HCT116 (cell line): Measurements from ENCODE around the gene PHYHIPL. TPM values are rescaled to one million over a fixed set of nuclear protein-coding genes. Genes with fewer than 3 reads are reported as not detected.

Experiments used
- ATAC-seq: fragments of 200-7000 bp; cut with Tn5 transposase; 2 replicates; pipeline ENCODE4 v1.9.1; 2020; ENCODE audit warnings: mild to moderate bottlenecking, moderate library complexity
- BruUV-seq: library from RNA; stranded (reverse); fragments of 400-500 nt; replicated peaks from 2 replicates; lab custom pipeline; 2021; lab: Mats Ljungman, UMichigan
- CTCF ChIA-PET: fragments of 300-600 bp; sonication (Branson Sonifier 250); formaldehyde crosslinking; loops from one replicate; lab custom pipeline; 2021; ENCODE audit warnings: antibody characterized with exemption; lab: Charles Lee
- POLR2A ChIA-PET: fragments of 300-600, 350-600 bp; sonication (Branson Sonifier 250); formaldehyde crosslinking; loops from one replicate; lab custom pipeline; 2021; ENCODE audit warnings: antibody characterized with exemption; lab: Charles Lee
- RAD21 ChIA-PET, 2 experiments: fragments of 300-600 bp; sonication (Branson Sonifier 250); formaldehyde crosslinking; loops; one replicate each; lab custom pipeline; 2023; ENCODE audit warnings: low total read pairs in 2 of 2; ENCODE audit not compliant: uncharacterized antibody in 2 of 2, unreplicated experiment in 2 of 2, low non-redundant PET in 1 of 2; lab: Charles Lee
- DNase-seq: peaks from one replicate; pipeline ENCODE4 v3.0.0-alpha.2; 2010; ENCODE audit warnings: low read depth, low spot score
- H2AFZ ChIP-seq: fragments of 200-600 bp; shearing (Covaris generic), sonication (generic); 2 replicates; pipeline ENCODE4 v1.6.1; 2017; ENCODE audit warnings: low read depth, mixed run types, mixed read lengths, antibody characterized with exemption, low read length; ENCODE audit not compliant: poor library complexity, severe bottlenecking
- H3K27ac ChIP-seq: 2 replicates; pipeline ENCODE4 v1.5.1; 2012; ENCODE audit warnings: low read depth, low read length
- H3K27me3 ChIP-seq: fragments of 200-600 bp; sonication (generic); 2 replicates; pipeline ENCODE4 v1.6.1; 2016; ENCODE audit warnings: mixed run types, low read length, mixed read lengths; ENCODE audit not compliant: insufficient read depth
- H3K36me3 ChIP-seq, 2 experiments: fragments of 200-500 bp in 1 of 2; fragments of 200-600 bp in 1 of 2; sonication (Bioruptor generic) in 1 of 2; sonication (generic) in 1 of 2; 2 replicates each; pipeline versions ENCODE4 v1.5.1 to v1.6.1; 2014 to 2016; ENCODE audit warnings: low read length in 2 of 2, inconsistent platforms in 1 of 2, mixed read lengths in 1 of 2, mixed run types in 1 of 2; ENCODE audit not compliant: insufficient read depth in 2 of 2, control insufficient read depth in 1 of 2
- H3K4me1 ChIP-seq, 2 experiments: fragments of 200-600 bp in 1 of 2; sonication (generic) in 1 of 2; 2 replicates each; pipeline versions ENCODE4 v1.5.1 to v1.6.1; 2012 to 2017; ENCODE audit warnings: low read length in 2 of 2, inconsistent platforms in 1 of 2, mild to moderate bottlenecking in 1 of 2, mixed read lengths in 1 of 2, mixed run types in 1 of 2, moderate library complexity in 1 of 2; ENCODE audit not compliant: insufficient read depth in 2 of 2, control insufficient read depth in 1 of 2
- H3K4me2 ChIP-seq: fragments of 200-600 bp; sonication (generic); 2 replicates; pipeline ENCODE4 v1.6.1; 2017; ENCODE audit warnings: mixed run types, low read length, mixed read lengths
- H3K4me3 ChIP-seq, 2 experiments: fragments of 200-600 bp in 1 of 2; sonication (generic) in 1 of 2; replicated peaks in 1 of 2; 2 replicates each; pipeline ENCODE4 v1.5.1; 2011 to 2016; ENCODE audit warnings: low read length in 2 of 2, control low read depth in 1 of 2, low read depth in 1 of 2, mild to moderate bottlenecking in 1 of 2, mixed read lengths in 1 of 2, mixed run types in 1 of 2
- H3K79me2 ChIP-seq: fragments of 200-600 bp; sonication (generic); 2 replicates; pipeline ENCODE4 v1.6.1; 2017; ENCODE audit warnings: mild to moderate bottlenecking, mixed run types, low read length, moderate library complexity, mixed read lengths; ENCODE audit not compliant: insufficient read depth
- H3K9ac ChIP-seq: fragments of 200-600 bp; sonication (generic); 2 replicates; pipeline ENCODE4 v1.6.1; 2016; ENCODE audit warnings: low read length, mixed read lengths
- H3K9me2 ChIP-seq: fragments of 200-600 bp; sonication (generic), shearing (Covaris generic); 2 replicates; pipeline ENCODE4 v1.6.1; 2017; ENCODE audit warnings: mixed run types, mild to moderate bottlenecking, moderate library complexity; ENCODE audit not compliant: insufficient read depth
- H3K9me3 ChIP-seq, 2 experiments: fragments of 200-500 bp in 1 of 2; fragments of 200-600 bp in 1 of 2; sonication (Bioruptor generic) in 1 of 2; sonication (generic) in 1 of 2; 2 replicates each; pipeline ENCODE4 v1.6.1; 2014 to 2017; ENCODE audit warnings: low read length in 2 of 2, mixed read lengths in 2 of 2, inconsistent platforms in 1 of 2, low read depth in 1 of 2, mild to moderate bottlenecking in 1 of 2, mixed run types in 1 of 2, moderate library complexity in 1 of 2; ENCODE audit not compliant: control insufficient read depth in 1 of 2, insufficient read depth in 1 of 2
- H4K20me1 ChIP-seq: fragments of 200-600 bp; sonication (generic), shearing (Covaris generic); 2 replicates; pipeline ENCODE4 v1.6.1; 2017; ENCODE audit warnings: mixed run types, mild to moderate bottlenecking, moderate library complexity; ENCODE audit not compliant: insufficient read depth
- ATF3 ChIP-seq: IDR thresholded peaks from 2 replicates; pipeline ENCODE4 v1.6.1; 2012
- CEBPB ChIP-seq: IDR thresholded peaks from 2 replicates; pipeline ENCODE4 v1.6.1; 2012; ENCODE audit warnings: low read depth
- CTCF ChIP-seq, 3 experiments: fragments of 200-600 bp in 1 of 3; sonication (generic) in 1 of 3; IDR thresholded peaks in 2 of 3; conservative IDR thresholded peaks in 1 of 3; 2 replicates each; pipeline ENCODE4 v1.5.1; 2012 to 2017; ENCODE audit warnings: low read depth in 2 of 3, low read length in 2 of 3, antibody characterized with exemption in 1 of 3, borderline replicate concordance in 1 of 3, control low read depth in 1 of 3, mild to moderate bottlenecking in 1 of 3, mixed read lengths in 1 of 3, mixed run types in 1 of 3, moderate library complexity in 1 of 3; ENCODE audit not compliant: insufficient read depth in 1 of 3
- ELF1 ChIP-seq: IDR thresholded peaks from 2 replicates; pipeline ENCODE4 v1.6.1; 2012; ENCODE audit warnings: low read depth, borderline replicate concordance
- EZH2 ChIP-seq: fragments of 200-600 bp; sonication (generic); IDR thresholded peaks from 2 replicates; pipeline ENCODE4 v1.6.1; 2017; ENCODE audit warnings: antibody characterized with exemption, mixed run types
- EZH2phosphoT487 ChIP-seq: fragments of 200-600 bp; IDR thresholded peaks from 2 replicates; pipeline ENCODE4 v1.6.1; 2018; ENCODE audit warnings: antibody characterized with exemption, borderline replicate concordance
- JUND ChIP-seq: IDR thresholded peaks from 2 replicates; pipeline ENCODE4 v1.6.1; 2012
- MAX ChIP-seq: IDR thresholded peaks from 2 replicates; pipeline ENCODE4 v1.6.1; 2012
- RAD21 ChIP-seq: IDR thresholded peaks from 2 replicates; pipeline ENCODE4 v1.6.1; 2012; ENCODE audit warnings: low read depth, mild to moderate bottlenecking
- REST ChIP-seq: IDR thresholded peaks from 2 replicates; pipeline ENCODE4 v1.6.1; 2012; ENCODE audit warnings: low read depth
- SIN3A ChIP-seq: IDR thresholded peaks from 2 replicates; pipeline ENCODE4 v1.6.1; 2012; ENCODE audit warnings: low read depth
- SP1 ChIP-seq: IDR thresholded peaks from 2 replicates; pipeline ENCODE4 v1.6.1; 2012; ENCODE audit warnings: low read depth
- SRF ChIP-seq: IDR thresholded peaks from 2 replicates; pipeline ENCODE4 v1.6.1; 2012; ENCODE audit warnings: low read depth
- TCF7L2 ChIP-seq: IDR thresholded peaks from 2 replicates; pipeline ENCODE4 v1.7.0; 2011; ENCODE audit warnings: borderline replicate concordance, inconsistent platforms; ENCODE audit not compliant: insufficient read depth, insufficient read length; ENCODE audit errors: extremely low read depth
- YY1 ChIP-seq: IDR thresholded peaks from 2 replicates; pipeline ENCODE4 v1.6.1; 2011; ENCODE audit warnings: low read length, low read depth, moderate library complexity, mild to moderate bottlenecking; ENCODE audit not compliant: insufficient replicate concordance; ENCODE audit errors: extremely low read depth
- ZFX ChIP-seq: fragments of 450-650 bp; IDR thresholded peaks from 2 replicates; pipeline ENCODE4 v1.6.1; 2017
- intact Hi-C: fragments of 100-400 bp; cut with micrococcal nuclease; formaldehyde crosslinking; loops from 2 replicates; pipeline ENCODE4 v1.10.0; 2022
- total RNA-seq: library from RNA; stranded (reverse); gene quantifications from one replicate; pipeline ENCODE4 v1.2.1, GENCODE V29; 2021; ENCODE audit not compliant: unreplicated experiment

Gene PHYHIPL
- total RNA-seq, 1 experiment from 2014 or later, result not detected

GRCh38 chr10:59134785-59135184 is 41.7 kb upstream of the PHYHIPL start:
- Histone ChIP-seq H3K36me3 (no peaks in the 10 kb centered on the region), H3K4me1 (no peaks in the 10 kb centered on the region), H3K9me2 (no peaks in the 10 kb centered on the region), H4K20me1 (no peaks in the 10 kb centered on the region), H3K79me2 (no peaks in the 10 kb centered on the region), H3K27me3 (peaks cover 8% of the 10 kb centered on the region; the same call in 1 of the 2 replicates), H3K4me2 (no peak overlapping the region), H3K4me3 (no peak overlapping the region), H3K9ac (no peak overlapping the region)
- ATAC-seq, result no peak
- RAD21 ChIA-PET, result no interaction called here
- CTCF ChIA-PET, result no interaction called here
- BruUV-seq, result no TSS peak
- intact Hi-C loops, result no loop called here
- TF ChIP-seq ATF3 (no peak), RAD21 (no peak), MAX (no peak), EZH2 (no peak), TCF7L2 (no peak), ZFX (no peak)
- TF ChIP-seq, all 23 proteins: peak for 0
- H3K9me3 ChIP-seq, result no peaks in the 10 kb centered on the region
- H2AFZ ChIP-seq, result no peak overlapping the region
- no peak for DNase-seq
- H3K27ac ChIP-seq, result no peak overlapping the region
- POLR2A ChIA-PET, result no interaction called here

GRCh38 chr10:59135275-59135674 is 41.2 kb upstream of the PHYHIPL start:
- no peaks in the 10 kb centered on the region for H4K20me1 ChIP-seq
- POLR2A ChIA-PET, result no interaction called here
- ATAC-seq (no peak), DNase-seq (no peak)
- BruUV-seq, result no TSS peak
- H3K4me1 ChIP-seq, result no peaks in the 10 kb centered on the region
- H3K9ac ChIP-seq, result no peak overlapping the region
- H2AFZ ChIP-seq, result no peak overlapping the region
- no peaks in the 10 kb centered on the region for H3K9me3 ChIP-seq
- RAD21 ChIA-PET, result no interaction called here
- H3K79me2 ChIP-seq, result no peaks in the 10 kb centered on the region
- no peaks in the 10 kb centered on the region for H3K9me2 ChIP-seq
- CTCF ChIA-PET, result no interaction called here
- no peaks in the 10 kb centered on the region for H3K36me3 ChIP-seq
- peaks cover 8% of the 10 kb centered on the region; the same call in 1 of the 2 replicates for H3K27me3 ChIP-seq
- H3K4me3 ChIP-seq, result no peak overlapping the region
- intact Hi-C loops, result no loop called here
- no peak overlapping the region for H3K4me2 ChIP-seq
- H3K27ac ChIP-seq, result no peak overlapping the region
- no peak for TF ChIP-seq TCF7L2
- TF ChIP-seq REST, result no peak
- TF ChIP-seq ZFX, result no peak
- TF ChIP-seq SIN3A, result no peak
- no peak for TF ChIP-seq CTCF (IDR thresholded peaks at IDR 0.05 in 2 of 3, conservative IDR thresholded peaks at IDR 0.05 in 1 of 3; ENCODE audit: borderline replicate concordance in 1 of 3, insufficient read depth in 1 of 3, low read depth in 2 of 3, low read length in 2 of 3)
- TF ChIP-seq EZH2phosphoT487, result no peak
- TF ChIP-seq YY1, result no peak
- no peak for TF ChIP-seq SRF
- no peak for TF ChIP-seq SP1
- TF ChIP-seq EZH2, result no peak
- TF ChIP-seq CEBPB, result no peak
- TF ChIP-seq ELF1, result no peak
- no peak for TF ChIP-seq JUND
